Natural killer cell (primary cell): ENCODE data around the gene ZNHIT2. TPM values are rescaled to one million over a fixed set of nuclear protein-coding genes. Genes with fewer than 3 reads are reported as not detected.

Experiments
- ATAC-seq, 3 donors: fragments of 150-1000 bp in 2 of 3; fragments of 200-7000 bp in 1 of 3; cut with Tn5 transposase; 1 replicate in 1 of 3; 2 replicates in 2 of 3; pipeline ENCODE4 v1.10.0; 2021; ENCODE audit warnings: mild to moderate bottlenecking in 2 of 3, moderate library complexity in 2 of 3
- DNase-seq, 2 donors: peaks; one replicate each; pipeline versions ENCODE4 v3.0.0 to v3.0.0-alpha.2; 2013 to 2021; ENCODE audit warnings: mixed read lengths in 1 of 2
- H3K27ac ChIP-seq: one replicate; pipeline ENCODE4 v1.5.1; 2013; ENCODE audit warnings: mild to moderate bottlenecking, low read length
- H3K27me3 ChIP-seq: one replicate; pipeline ENCODE4 v1.6.1; 2013; ENCODE audit warnings: low read length; ENCODE audit not compliant: control insufficient read depth, insufficient read depth
- H3K36me3 ChIP-seq: one replicate; pipeline ENCODE4 v1.6.1; 2013; ENCODE audit warnings: low read length; ENCODE audit not compliant: control insufficient read depth, insufficient read depth
- H3K4me1 ChIP-seq: one replicate; pipeline ENCODE4 v1.6.1; 2013; ENCODE audit warnings: low read length; ENCODE audit not compliant: control insufficient read depth, insufficient read depth
- H3K4me3 ChIP-seq: one replicate; pipeline ENCODE4 v1.5.1; 2013; ENCODE audit warnings: low read length
- H3K9me3 ChIP-seq: one replicate; pipeline ENCODE4 v1.6.1; 2013; ENCODE audit warnings: low read length; ENCODE audit not compliant: control insufficient read depth, insufficient read depth
- H3K27ac Mint-ChIP-seq, 2 donors: one replicate each; pipeline ENCODE4 v1.8.0; 2022; ENCODE audit warnings: mild to moderate bottlenecking in 2 of 2, mixed read lengths in 2 of 2, moderate library complexity in 1 of 2
- H3K27me3 Mint-ChIP-seq, 2 donors: one replicate each; pipeline ENCODE4 v1.8.0; 2022; ENCODE audit warnings: low read depth in 2 of 2, mixed read lengths in 2 of 2
- H3K36me3 Mint-ChIP-seq: one replicate; pipeline ENCODE4 v1.8.0; 2022; ENCODE audit warnings: mixed read lengths
- H3K4me1 Mint-ChIP-seq, 2 donors: one replicate each; pipeline ENCODE4 v1.8.0; 2022; ENCODE audit warnings: mixed read lengths in 2 of 2
- H3K4me3 Mint-ChIP-seq: one replicate; pipeline ENCODE4 v1.8.0; 2022; ENCODE audit warnings: mild to moderate bottlenecking, moderate library complexity, mixed read lengths
- H3K9me3 Mint-ChIP-seq, 2 donors: one replicate each; pipeline ENCODE4 v1.8.0; 2022; ENCODE audit warnings: mixed read lengths in 2 of 2
- WGBS: methylation state at CpG from one replicate; pipeline ENCODE4 v1.1.7; 2013; ENCODE audit warnings: missing lambda C conversion rate; ENCODE audit not compliant: insufficient coverage; 5-methylcytosine and 5-hydroxymethylcytosine counted together
- intact Hi-C: fragments of 100-400 bp; cut with micrococcal nuclease; formaldehyde crosslinking; loops from one replicate; pipeline ENCODE4 v1.14.2; 2022
- total RNA-seq, 4 donors: library from RNA; stranded (reverse); fragments of 120-200 nt in 1 of 4; gene quantifications; one replicate each; pipeline versions ENCODE4 v1.2.3 to v1.2.4, GENCODE V29; 2013 to 2022
- TF ChIP-seq, protein P1 (sequence below): fragments of 200-600 bp; IDR thresholded peaks from one replicate; pipeline ENCODE4 v1.8.0; 2022; ENCODE audit warnings: antibody characterized with exemption

ZNHIT2 gene
- total RNA-seq, 3 donors from 2014 or later (not counting 1 experiment from before 2014, with no cell fraction given) = 5.6 to 6.8 (median 6.1) TPM

DNA sequence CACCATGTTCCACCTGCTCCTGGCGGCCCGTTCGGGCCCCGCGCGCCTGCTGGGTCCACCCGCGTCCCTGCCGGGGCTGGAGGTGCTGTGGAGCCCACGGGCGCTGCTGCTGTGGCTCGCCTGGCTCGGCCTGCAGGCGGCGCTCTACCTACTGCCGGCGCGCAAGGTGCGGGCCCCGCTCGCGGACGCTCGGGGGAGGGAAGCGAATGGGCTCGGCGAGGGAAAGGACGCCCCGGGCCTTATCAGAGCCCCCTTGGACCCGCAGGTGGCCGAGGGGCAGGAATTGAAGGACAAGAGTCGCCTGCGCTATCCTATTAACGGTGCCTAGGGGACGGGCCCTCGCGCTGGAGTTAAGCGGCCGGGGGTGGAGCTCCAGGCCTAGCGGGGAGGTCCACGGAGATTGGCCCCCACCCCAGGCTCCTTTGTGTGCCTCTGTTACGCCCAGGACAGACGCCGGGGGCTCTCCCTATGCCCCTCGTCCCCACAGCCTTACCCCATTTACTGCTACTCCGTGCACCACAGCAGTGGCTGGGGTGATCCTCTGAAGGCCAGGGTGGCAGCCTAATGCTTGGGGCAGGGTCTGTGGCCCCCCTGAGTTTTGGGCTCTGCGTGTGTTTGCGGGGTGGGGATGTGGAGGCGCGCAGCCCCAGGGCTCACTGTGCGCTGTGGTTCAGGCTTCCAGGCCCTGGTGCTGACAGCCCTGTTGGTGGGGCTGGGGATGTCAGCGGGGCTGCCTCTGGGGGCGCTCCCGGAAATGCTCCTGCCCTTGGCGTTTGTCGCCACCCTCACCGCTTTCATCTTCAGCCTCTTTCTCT, 4.7 kb downstream of the ZNHIT2 start:
- no peaks in the 10 kb centered on the region for H3K36me3 Mint-ChIP-seq
- peaks cover 39% of the 10 kb centered on the region in 2 donors for H3K4me1 Mint-ChIP-seq
- no peaks in the 10 kb centered on the region for H3K27me3 Mint-ChIP-seq
- TF ChIP-seq, protein P1, sequence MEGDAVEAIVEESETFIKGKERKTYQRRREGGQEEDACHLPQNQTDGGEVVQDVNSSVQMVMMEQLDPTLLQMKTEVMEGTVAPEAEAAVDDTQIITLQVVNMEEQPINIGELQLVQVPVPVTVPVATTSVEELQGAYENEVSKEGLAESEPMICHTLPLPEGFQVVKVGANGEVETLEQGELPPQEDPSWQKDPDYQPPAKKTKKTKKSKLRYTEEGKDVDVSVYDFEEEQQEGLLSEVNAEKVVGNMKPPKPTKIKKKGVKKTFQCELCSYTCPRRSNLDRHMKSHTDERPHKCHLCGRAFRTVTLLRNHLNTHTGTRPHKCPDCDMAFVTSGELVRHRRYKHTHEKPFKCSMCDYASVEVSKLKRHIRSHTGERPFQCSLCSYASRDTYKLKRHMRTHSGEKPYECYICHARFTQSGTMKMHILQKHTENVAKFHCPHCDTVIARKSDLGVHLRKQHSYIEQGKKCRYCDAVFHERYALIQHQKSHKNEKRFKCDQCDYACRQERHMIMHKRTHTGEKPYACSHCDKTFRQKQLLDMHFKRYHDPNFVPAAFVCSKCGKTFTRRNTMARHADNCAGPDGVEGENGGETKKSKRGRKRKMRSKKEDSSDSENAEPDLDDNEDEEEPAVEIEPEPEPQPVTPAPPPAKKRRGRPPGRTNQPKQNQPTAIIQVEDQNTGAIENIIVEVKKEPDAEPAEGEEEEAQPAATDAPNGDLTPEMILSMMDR = peak; percentile 98
- Histone ChIP-seq H3K27ac (peak overlapping the region; percentile 54), H3K9me3 (no peaks in the 10 kb centered on the region), H3K4me3 (peak overlapping the region; percentile 48), H3K36me3 (peaks cover 18% of the 10 kb centered on the region), H3K27me3 (no peaks in the 10 kb centered on the region), H3K4me1 (peaks cover 61% of the 10 kb centered on the region)
- intact Hi-C loops = loop anchor here (5.0 to 10.0 kb wide), 4 partner anchors 85 to 338 kb away; partner anchors contain the start of genes SF1 and SNX15
- under 1% methylated on average over 56 of the region's 57 CpGs for WGBS
- peak; percentile 79 to 85 for DNase-seq
- peak overlapping the region; percentile 91 to 97 for H3K27ac Mint-ChIP-seq
- no peaks in the 10 kb centered on the region for H3K9me3 Mint-ChIP-seq
- peak; percentile 52 to 65 (median 54) for ATAC-seq
- H3K4me3 Mint-ChIP-seq = peak overlapping the region; percentile 96

DNA sequence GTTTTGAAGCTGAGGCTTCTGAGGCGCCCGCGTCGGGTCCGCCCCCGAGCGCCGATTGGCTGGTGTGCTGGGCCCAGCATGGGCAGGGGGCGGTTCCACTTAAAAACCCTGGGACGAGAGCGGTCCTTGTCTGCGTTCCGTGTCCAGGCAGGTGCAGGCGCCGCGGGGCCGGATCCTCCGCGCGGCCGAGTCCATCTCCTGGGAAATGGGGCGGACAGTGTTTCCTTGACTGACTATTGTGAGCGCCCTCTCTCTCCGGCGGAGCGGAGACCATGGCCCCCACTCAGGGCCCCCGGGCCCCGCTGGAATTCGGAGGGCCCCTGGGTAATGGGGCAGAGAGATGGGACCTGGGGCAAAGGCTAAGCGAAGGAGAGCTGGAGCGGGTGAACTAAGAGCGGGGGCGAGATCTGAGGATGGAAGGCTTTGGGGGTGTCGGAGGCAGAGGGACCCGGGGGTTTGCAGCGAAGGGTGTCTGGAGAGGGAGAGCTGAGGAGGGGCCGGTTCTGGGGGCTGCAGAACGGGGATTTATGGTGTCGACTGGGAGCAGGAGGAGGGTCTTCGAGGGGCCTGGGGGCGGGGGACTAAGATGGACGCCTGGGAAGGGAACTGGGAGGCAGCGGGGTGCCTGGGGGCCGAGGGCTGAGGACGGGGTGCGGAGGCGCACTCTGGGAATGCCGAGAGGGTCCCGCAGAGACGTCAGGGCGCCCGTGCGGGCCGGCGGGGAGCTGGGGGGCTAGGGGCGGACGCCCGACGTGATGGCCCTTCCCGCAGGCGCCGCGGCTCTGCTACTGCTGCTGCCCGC, 5.6 kb downstream of the ZNHIT2 start, which contains the start of gene TM7SF2:
TSS of gene TM7SF2 (plus strand) at position 129 of the 802 bp plus-strand sequence. CDS start at position 273, 144 bp downstream.
- no peaks in the 10 kb centered on the region for H3K36me3 Mint-ChIP-seq
- Histone ChIP-seq H3K27me3 (no peaks in the 10 kb centered on the region), H3K9me3 (no peaks in the 10 kb centered on the region), H3K36me3 (peaks cover 21% of the 10 kb centered on the region), H3K4me1 (peaks cover 60% of the 10 kb centered on the region), H3K4me3 (peak within 1 kb of the TSS; percentile 62), H3K27ac (peak within 1 kb of the TSS; percentile 58)
- H3K9me3 Mint-ChIP-seq = no peaks in the 10 kb centered on the region
- peak within 1 kb of the TSS; percentile 96 for H3K4me3 Mint-ChIP-seq
- no peaks in the 10 kb centered on the region for H3K27me3 Mint-ChIP-seq
- peak within 1 kb of the TSS; percentile 91 to 97 for H3K27ac Mint-ChIP-seq
- DNase-seq (peak; percentile 94 to 96), ATAC-seq (peak; percentile 76 to 87 (median 82))
- intact Hi-C loops = loop anchor here (2.0 to 10.0 kb wide), 6 partner anchors 15 to 337 kb away; partner anchors contain the start of genes CAPN1, SF1, SNX15 and VPS51
- TF ChIP-seq, protein P1 = no peak
- peaks cover 35% of the 10 kb centered on the region in 2 donors for H3K4me1 Mint-ChIP-seq
- WGBS = under 1% methylated on average over 64 of the region's 64 CpGs

DNA sequence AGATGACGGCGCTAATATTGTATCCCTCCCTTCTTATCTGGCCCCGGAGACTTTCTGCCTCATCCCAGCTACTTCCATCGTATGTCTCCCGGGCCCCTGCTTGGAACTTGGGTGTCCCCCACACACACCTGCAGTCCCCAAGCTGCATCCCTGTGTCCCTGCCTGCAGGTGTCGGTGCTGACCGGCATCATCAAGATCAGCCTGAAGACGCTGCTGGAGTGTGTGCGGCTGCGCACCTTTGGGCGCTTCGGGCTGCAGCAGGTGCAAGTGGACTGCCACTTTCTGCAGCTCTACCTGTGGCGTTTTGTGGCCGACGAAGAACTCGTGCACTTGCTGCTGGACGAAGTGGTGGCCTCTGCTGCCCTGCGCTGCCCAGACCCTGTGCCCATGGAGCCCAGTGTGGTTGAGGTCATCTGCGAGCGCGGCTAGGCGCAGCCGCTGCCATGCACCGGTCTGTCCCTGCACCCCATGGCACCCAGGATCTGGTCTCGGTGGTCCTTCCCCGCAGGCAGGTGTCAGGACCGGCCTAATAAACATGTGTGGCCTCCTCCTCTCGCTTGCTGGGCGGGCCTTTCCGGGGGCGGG, 6.2 kb downstream of the ZNHIT2 start:
- ATAC-seq = no peak
- Histone ChIP-seq H3K4me3 (no peak overlapping the region), H3K9me3 (no peaks in the 10 kb centered on the region), H3K27ac (no peak overlapping the region), H3K4me1 (peaks cover 53% of the 10 kb centered on the region), H3K36me3 (peaks cover 21% of the 10 kb centered on the region), H3K27me3 (no peaks in the 10 kb centered on the region)
- Mint-ChIP-seq H3K4me3 (peak overlapping the region; percentile 96), H3K4me1 (peaks cover 35 to 38% of the 10 kb centered on the region in 2 donors), H3K27me3 (no peaks in the 10 kb centered on the region), H3K36me3 (no peaks in the 10 kb centered on the region), H3K9me3 (no peaks in the 10 kb centered on the region), H3K27ac (peak overlapping the region; percentile 91 to 97)
- TF ChIP-seq, protein P1 = no peak
- WGBS = 66% methylated on average over 31 of the region's 31 CpGs
- intact Hi-C loops = loop anchor here (2.0 to 10.0 kb wide), 6 partner anchors 14 to 336 kb away; partner anchors contain the start of genes CAPN1, SF1, SNX15 and VPS51
- no peak for DNase-seq
